Lung (tissue), 12 donors: ENCODE results near the gene PRDM16. TPM values are rescaled to one million over a fixed set of nuclear protein-coding genes. Genes with fewer than 3 reads are reported as not detected.

ENCODE experiments used
- ATAC-seq: fragments of 200-7000 bp; cut with Tn5 transposase; one replicate; pipeline ENCODE4 v1.9.1; 2020; ENCODE audit warnings: moderate number of reproducible peaks; ENCODE audit not compliant: insufficient read depth, low FRiP score
- DNase-seq, 3 donors: peaks; one replicate each; pipeline ENCODE4 v3.0.0-alpha.2; 2013 to 2017
- H3K27ac ChIP-seq, 2 donors: one replicate each; pipeline ENCODE4 v1.5.1; 2013; ENCODE audit warnings: mild to moderate bottlenecking in 2 of 2, moderate library complexity in 2 of 2, control low read depth in 1 of 2, inconsistent platforms in 1 of 2, low read depth in 1 of 2, low read length in 1 of 2
- H3K27me3 ChIP-seq, 3 donors: one replicate each; pipeline ENCODE4 v1.5.1; 2013; ENCODE audit warnings: low read length in 2 of 3; ENCODE audit not compliant: control insufficient read depth in 3 of 3, insufficient read depth in 3 of 3
- H3K36me3 ChIP-seq, 4 donors: one replicate each; pipeline ENCODE4 v1.5.1; 2013; ENCODE audit warnings: low read length in 4 of 4, mild to moderate bottlenecking in 1 of 4, moderate library complexity in 1 of 4; ENCODE audit not compliant: control insufficient read depth in 4 of 4, insufficient read depth in 4 of 4
- H3K4me1 ChIP-seq, 5 donors: one replicate each; pipeline ENCODE4 v1.5.1; 2013; ENCODE audit warnings: low read length in 5 of 5, mild to moderate bottlenecking in 2 of 5, moderate library complexity in 1 of 5; ENCODE audit not compliant: control insufficient read depth in 5 of 5, insufficient read depth in 5 of 5
- H3K4me3 ChIP-seq: one replicate; pipeline ENCODE4 v1.5.1; 2013; ENCODE audit warnings: mild to moderate bottlenecking, control low read depth, moderate library complexity
- H3K9ac ChIP-seq, 2 donors: one replicate each; pipeline ENCODE4 v1.5.1; 2013; ENCODE audit warnings: low read length in 2 of 2, control low read depth in 1 of 2; ENCODE audit not compliant: insufficient read depth in 1 of 2
- H3K9me3 ChIP-seq, 4 donors: one replicate each; pipeline ENCODE4 v1.5.1; 2013; ENCODE audit warnings: low read length in 3 of 4, mild to moderate bottlenecking in 1 of 4, moderate library complexity in 1 of 4; ENCODE audit not compliant: control insufficient read depth in 4 of 4, insufficient read depth in 3 of 4
- WGBS, 2 donors: extraction: QIAGEN DNeasy Blood & Tissue Kit; methylation state at CpG; one replicate each; pipeline ENCODE4 v1.1.7; 2013; 5-methylcytosine and 5-hydroxymethylcytosine counted together
- polyA plus RNA-seq, 2 donors: library from polyadenylated mRNA; stranded (reverse); fragments of 200-250 nt; gene quantifications; one replicate each; pipeline ENCODE4 v1.2.1, GENCODE V29; 2013
- total RNA-seq, 2 donors: library from RNA; depleted of rRNA in 1 of 2; stranded (reverse); fragments of >200 nt in 1 of 2; gene quantifications; one replicate each; pipeline ENCODE4 v1.2.1, GENCODE V29; 2014 to 2021
- TF ChIP-seq, protein P1 (sequence below): IDR thresholded peaks from 2 replicates; pipeline ENCODE4 v1.5.1; 2012; ENCODE audit warnings: mild to moderate bottlenecking; ENCODE audit errors: control extremely low read depth, extremely low read depth
- donor health status: control.
- donor health status: control.
- donor health status: Bipolar disorder and iron deficiency.
- donor health status: healthy.
- donor health status: DM: yes; HTN: yes; CAD: no.

Gene PRDM16
- total and polyA plus RNA-seq, 4 donors = 2.4 to 36.5 (median 13.1) TPM

DNA sequence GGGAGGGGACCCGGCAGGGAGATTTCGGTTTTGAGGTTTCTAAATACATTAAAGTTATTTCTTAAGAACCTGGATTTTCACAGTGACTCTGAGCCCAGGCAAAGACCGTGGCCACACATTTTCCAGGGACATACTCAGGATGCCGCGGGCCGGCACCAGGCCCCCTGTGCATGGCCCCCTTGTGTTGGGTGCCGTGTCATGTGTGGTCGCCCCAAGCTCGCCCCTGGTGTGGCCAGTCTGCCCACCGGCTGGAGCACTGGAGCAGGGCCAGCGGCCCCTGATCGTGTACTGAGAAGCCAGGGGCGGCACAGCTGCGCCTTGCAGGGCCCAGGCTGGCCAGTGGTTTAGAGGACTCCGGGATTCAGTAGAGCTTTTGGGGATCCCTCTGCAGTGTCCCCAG is 412.0 kb downstream of the PRDM16 start:
- WGBS, 2 donors = 57 to 59% methylated on average over 15 of the region's 15 CpGs
- no peak for ATAC-seq
- Histone ChIP-seq H3K9ac (no peak overlapping the region), H3K4me3 (no peak overlapping the region), H3K4me1 (no peaks in the 10 kb centered on the region), H3K27ac (no peak overlapping the region), H3K36me3 (no peaks in the 10 kb centered on the region), H3K27me3 (no peaks in the 10 kb centered on the region), H3K9me3 (no peaks in the 10 kb centered on the region)
- DNase-seq = no peak
- TF ChIP-seq, protein P1, sequence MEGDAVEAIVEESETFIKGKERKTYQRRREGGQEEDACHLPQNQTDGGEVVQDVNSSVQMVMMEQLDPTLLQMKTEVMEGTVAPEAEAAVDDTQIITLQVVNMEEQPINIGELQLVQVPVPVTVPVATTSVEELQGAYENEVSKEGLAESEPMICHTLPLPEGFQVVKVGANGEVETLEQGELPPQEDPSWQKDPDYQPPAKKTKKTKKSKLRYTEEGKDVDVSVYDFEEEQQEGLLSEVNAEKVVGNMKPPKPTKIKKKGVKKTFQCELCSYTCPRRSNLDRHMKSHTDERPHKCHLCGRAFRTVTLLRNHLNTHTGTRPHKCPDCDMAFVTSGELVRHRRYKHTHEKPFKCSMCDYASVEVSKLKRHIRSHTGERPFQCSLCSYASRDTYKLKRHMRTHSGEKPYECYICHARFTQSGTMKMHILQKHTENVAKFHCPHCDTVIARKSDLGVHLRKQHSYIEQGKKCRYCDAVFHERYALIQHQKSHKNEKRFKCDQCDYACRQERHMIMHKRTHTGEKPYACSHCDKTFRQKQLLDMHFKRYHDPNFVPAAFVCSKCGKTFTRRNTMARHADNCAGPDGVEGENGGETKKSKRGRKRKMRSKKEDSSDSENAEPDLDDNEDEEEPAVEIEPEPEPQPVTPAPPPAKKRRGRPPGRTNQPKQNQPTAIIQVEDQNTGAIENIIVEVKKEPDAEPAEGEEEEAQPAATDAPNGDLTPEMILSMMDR = no peak

DNA sequence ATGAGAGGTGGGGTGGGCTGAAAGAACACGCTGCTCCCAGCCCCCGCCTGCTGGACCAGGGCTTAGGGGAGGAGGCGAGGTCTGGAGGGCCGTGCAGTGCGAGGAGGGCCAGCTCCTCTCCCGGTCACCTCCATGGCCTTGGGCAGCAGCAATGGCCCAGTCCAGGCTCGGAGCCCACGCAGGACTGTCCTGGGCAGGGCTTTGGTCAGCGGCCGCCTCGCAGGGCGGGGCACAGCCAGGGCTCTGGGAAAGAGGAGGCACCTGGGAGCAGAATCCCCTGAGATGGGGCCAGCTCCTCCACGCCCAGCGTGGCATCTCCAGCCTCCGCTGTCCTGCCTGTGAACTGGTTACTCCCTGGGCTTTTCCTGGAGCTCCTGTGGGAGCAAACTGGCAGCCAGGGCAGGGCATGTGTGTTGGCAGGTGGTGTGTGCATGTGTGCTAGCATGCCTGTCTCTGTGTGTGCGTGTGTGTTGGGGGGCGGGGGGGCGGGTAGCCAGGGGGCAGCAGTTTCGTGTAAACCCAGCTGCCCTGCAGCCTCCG is 412.9 kb downstream of the PRDM16 start:
- TF ChIP-seq, protein P1 = no peak
- Histone ChIP-seq H3K9ac (no peak overlapping the region), H3K27ac (no peak overlapping the region), H3K36me3 (no peaks in the 10 kb centered on the region), H3K4me1 (no peaks in the 10 kb centered on the region), H3K9me3 (no peaks in the 10 kb centered on the region), H3K4me3 (no peak overlapping the region), H3K27me3 (no peaks in the 10 kb centered on the region)
- ATAC-seq = no peak
- DNase-seq = no peak
- WGBS, 2 donors = 56 to 67% methylated on average over 20 of the region's 20 CpGs

- no peak for ATAC-seq
- TF ChIP-seq, protein P1 = no peak
- Histone ChIP-seq H3K36me3 (no peaks in the 10 kb centered on the region), H3K27me3 (no peaks in the 10 kb centered on the region), H3K27ac (no peak overlapping the region), H3K4me1 (no peaks in the 10 kb centered on the region), H3K4me3 (no peak overlapping the region), H3K9ac (no peak overlapping the region), H3K9me3 (no peaks in the 10 kb centered on the region)
- WGBS, 2 donors = 38 to 49% methylated on average over 18 of the region's 18 CpGs
- DNase-seq = no peak
Measured at GRCh38 chr1:3482378-3482849, 413.4 kb downstream of the PRDM16 start.

- no peak for ATAC-seq
- Histone ChIP-seq H3K4me1 (no peaks in the 10 kb centered on the region), H3K27ac (no peak overlapping the region), H3K9ac (no peak overlapping the region), H3K36me3 (peaks cover 0 to 5% (median under 1%) of the 10 kb centered on the region in 4 donors), H3K27me3 (no peaks in the 10 kb centered on the region), H3K9me3 (peaks cover 0 to 3% (median 0%) of the 10 kb centered on the region in 4 donors), H3K4me3 (no peak overlapping the region)
- TF ChIP-seq, protein P1 = no peak
- no peak for DNase-seq
- WGBS, 2 donors = 73 to 79% methylated on average over 13 to 14 of the region's 14 CpGs
Measured at GRCh38 chr1:3483380-3483779, 414.4 kb downstream of the PRDM16 start.
